Umbilical cord (tissue), 2 donors: ENCODE measurements around the gene ODAM. TPM values are rescaled to one million over a fixed set of nuclear protein-coding genes. Genes with fewer than 3 reads are reported as not detected.
A peak's percentile ranks its signal among the peaks of the same experiment; 100 is the strongest.
"Not testable (repeated sequence)": the region's sequence is repeated elsewhere in the genome, so short reads cannot be mapped to it uniquely, and the experiment has no call there.

ENCODE experiments used
- DNase-seq: peaks from one replicate; pipeline ENCODE4 v3.0.0-alpha.2; 2015; ENCODE audit warnings: low spot score
- total RNA-seq: library from RNA; depleted of rRNA; stranded (reverse); fragments of >200 nt; gene quantifications from one replicate; pipeline ENCODE4 v1.2.3, GENCODE V29; 2014; ENCODE audit warnings: low replicate concordance; ENCODE audit not compliant: insufficient read depth

Gene ODAM
- not detected for total RNA-seq

GRCh38 chr4:70195425-70195824, at the start of gene ODAM:
Gene ODAM (plus strand): TSS chr4:70195725. CDS start chr4:70196544, 819 bp downstream.
- DNase-seq: no peak

GRCh38 chr4:70151271-70151670, 44.3 kb upstream of the ODAM start:
- DNase-seq: no peak

- no peak for DNase-seq
Observed at GRCh38 chr4:70152088-70152487, 43.4 kb upstream of the ODAM start.

DNA sequence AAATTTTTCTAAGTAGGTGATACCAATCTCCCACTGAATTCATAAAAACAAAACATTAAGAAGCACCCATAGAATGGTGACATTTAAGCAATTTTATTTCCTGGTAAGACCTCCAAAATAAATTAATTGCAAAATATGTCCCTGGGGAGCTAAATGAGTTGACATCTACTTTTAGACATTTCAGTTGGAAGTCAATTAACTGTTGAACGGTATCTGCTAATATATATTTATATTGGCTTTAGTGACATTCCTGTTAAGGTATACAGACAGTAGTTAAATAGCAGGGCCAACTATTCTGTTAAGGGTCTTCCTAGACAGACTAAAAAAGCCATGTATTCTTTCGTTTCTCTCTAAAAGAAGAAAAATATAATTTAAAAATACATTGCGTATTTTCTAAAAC, 41.6 kb upstream of the ODAM start, which contains the start of gene PRR27:
Gene PRR27 (plus strand): TSS at position 301 of the 400 bp plus-strand sequence. CDS start 139 bp downstream, outside the sequence.
- DNase-seq: no peak

DNA sequence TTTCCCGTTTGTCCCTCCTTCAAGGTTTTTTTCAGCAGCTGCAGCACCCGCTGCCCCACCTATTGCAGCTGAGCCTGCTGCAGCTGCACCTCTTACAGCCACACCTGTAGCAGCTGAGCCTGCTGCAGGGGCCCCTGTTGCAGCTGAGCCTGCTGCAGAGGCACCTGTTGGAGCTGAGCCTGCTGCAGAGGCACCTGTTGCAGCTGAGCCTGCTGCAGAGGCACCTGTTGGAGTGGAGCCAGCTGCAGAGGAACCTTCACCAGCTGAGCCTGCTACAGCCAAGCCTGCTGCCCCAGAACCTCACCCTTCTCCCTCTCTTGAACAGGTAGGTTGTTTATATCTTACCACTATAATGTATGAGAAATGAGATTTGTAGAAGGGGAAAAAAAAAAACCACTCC, 36.9 kb upstream of the ODAM start:
- no peak for DNase-seq

- DNase-seq: no peak
Observed at GRCh38 chr4:70177090-70177489, 18.4 kb upstream of the ODAM start.

- DNase-seq: no peak
Observed at GRCh38 chr4:70178075-70178660, 17.4 kb upstream of the ODAM start.

DNA sequence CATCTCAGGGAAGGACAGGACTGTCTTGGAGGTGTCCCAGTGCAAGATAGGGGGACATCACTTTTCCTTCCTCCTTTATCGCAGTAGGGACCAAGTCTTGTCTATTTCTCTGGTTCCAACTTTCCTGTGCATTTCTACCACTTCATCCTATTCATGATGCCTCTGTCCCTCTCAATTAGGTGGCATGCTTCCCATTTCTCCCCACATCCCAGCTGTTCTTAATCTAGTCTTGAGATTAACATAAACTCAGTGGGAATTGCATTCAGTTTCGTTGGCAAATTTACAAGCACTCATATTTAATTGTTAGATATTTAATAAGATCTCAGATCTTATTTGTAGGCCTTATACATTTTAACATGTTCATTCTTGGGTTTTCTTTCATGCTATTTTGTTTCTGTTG, 15.7 kb upstream of the ODAM start:
- no peak for DNase-seq

- no peak for DNase-seq
Observed at GRCh38 chr4:70181864-70182263, 13.7 kb upstream of the ODAM start.

- DNase-seq: peak; percentile 95
Observed at GRCh38 chr4:70182517-70183167, 12.9 kb upstream of the ODAM start.

DNA sequence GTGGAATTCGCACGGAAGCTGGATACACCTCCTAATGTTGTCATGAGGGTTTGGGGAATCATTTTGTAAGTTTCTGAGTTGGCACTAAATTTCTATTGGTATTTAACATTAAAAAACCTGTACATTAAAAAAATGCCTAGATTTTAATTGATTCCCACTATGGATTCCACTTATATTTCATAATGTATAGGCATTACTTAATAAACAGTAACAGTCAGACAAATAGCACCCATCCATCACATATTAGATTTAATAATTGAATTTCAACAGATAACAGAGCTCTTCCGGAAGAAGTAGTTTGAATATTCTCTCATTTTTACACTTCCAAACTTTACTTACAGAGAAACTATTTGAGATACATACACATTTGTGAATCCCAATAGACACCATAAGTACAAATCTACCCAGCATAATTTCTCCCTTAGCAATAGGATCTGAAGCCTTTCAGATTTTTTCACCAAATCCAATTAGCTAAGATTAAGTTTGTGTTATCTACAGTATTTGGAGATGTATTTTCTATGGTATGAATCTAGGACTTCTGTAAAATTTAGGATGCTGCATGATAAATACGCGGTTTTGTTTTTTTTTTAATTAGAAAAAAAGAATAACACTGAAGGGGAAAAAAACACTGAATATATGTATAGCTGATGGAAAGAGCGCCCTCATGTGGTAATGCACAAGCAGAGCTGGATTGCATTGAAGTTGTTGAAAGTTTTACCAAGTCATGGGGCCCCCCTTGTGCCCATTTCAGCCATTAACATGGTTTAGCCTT, 12.2 kb upstream of the ODAM start:
- peak; percentile 55 for DNase-seq

GRCh38 chr4:70183940-70184246, 11.6 kb upstream of the ODAM start:
- DNase-seq: no peak

GRCh38 chr4:70187216-70187615, 8.3 kb upstream of the ODAM start:
- DNase-seq: peak; percentile 32

DNA sequence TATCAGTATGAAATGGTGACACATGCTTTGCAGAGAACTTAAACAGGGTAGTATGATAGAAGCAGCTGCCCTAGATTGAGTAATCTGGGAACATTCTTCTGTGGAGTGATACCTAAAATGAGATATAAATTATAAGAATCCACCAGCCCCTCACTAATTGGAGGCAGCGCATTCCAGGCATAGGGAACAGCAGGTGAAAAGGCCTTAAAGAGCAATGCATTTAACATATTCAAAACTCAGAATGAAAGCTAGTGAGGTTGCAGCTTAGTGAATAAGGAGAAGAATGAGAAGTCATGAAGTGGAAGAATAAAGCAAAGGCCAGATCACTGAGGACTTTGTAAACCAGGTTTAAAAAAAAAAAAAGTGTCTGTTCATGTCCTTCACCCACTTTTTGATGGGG, 4.9 kb upstream of the ODAM start:
- no peak for DNase-seq

- DNase-seq: no peak
Observed at GRCh38 chr4:70191647-70192046, 3.9 kb upstream of the ODAM start.

DNA sequence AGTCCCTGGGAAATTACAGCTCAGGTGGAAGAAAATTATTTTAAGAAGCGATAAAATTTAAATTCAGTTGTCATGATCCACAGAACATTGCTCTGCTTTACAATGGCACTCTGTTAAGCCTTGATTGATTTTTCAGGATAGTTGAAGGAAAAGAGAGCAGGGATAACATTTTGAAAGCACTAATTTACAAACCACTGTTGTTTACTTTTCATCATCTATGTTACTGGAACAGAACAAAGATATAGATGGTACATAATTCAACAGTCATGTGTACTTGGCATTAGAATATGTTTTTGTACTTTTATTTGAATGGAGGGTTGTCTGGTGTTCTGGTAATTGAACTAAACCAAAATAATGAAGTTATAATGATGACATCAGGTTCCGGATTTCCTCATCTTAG, 2.6 kb upstream of the ODAM start:
- DNase-seq: no peak

DNA sequence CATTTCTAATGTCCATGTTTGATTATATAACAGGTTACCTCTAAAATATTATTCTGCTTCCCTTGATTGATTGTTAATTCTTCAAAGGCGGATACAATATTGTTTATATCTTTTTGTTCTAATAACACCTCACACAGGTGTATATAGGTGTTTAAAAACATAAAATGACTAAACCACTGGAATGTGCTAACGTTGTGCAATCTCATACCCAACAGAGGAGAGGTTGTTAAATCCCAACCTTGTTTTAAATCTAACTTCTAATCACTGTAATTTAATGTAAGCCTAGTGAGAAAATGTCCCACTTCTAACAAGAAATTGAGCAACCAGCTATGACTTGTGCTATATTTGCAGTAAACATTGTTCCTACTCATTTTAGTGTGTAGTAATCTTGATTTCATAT, 1.3 kb downstream of the ODAM start:
- no peak for DNase-seq

GRCh38 chr4:70197842-70198241, 2.3 kb downstream of the ODAM start:
- DNase-seq: peak; percentile 86

DNA sequence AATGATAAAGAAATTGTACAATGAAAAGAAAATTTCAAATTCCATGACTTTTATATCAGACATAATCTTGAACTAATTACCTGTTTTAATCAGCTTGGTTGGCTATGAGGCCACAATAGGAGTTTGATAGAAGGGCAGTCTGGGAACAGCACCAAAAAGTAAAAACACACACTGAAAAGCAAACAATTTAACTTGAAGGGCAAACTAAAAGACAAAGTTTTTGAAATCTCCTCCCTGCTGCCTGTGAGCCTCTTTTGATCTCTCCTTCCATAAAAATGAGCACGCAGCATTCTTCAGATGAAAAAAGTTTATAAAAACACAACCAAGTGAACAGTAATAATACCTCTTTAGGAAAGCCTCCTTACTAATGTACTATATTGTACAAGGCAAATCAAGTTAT, 8.1 kb downstream of the ODAM start:
- no peak for DNase-seq

- not testable (repeated sequence) for DNase-seq
Observed at GRCh38 chr4:70212752-70213151, 17.2 kb downstream of the ODAM start.

GRCh38 chr4:70216109-70216508, 20.6 kb downstream of the ODAM start:
- DNase-seq: not testable (repeated sequence)

DNA sequence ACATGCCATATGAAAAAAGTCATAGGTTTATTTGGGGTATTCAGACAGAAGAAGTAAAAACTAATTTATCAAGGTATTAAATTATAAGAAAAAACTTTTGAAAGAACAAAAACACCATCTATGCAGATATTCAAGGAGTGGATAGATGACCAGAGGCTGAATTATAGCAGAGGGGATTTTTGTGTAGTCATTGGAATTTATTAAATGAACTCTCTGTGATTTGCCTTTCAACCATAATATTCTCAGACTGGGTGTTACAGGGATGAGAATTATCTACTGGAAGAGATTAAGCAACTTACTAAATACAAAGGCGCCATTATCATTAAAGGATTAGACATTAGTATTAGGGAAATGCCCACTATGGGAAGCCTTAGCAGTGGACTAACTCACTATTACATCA, 21.0 kb downstream of the ODAM start:
- not testable (repeated sequence) for DNase-seq

DNA sequence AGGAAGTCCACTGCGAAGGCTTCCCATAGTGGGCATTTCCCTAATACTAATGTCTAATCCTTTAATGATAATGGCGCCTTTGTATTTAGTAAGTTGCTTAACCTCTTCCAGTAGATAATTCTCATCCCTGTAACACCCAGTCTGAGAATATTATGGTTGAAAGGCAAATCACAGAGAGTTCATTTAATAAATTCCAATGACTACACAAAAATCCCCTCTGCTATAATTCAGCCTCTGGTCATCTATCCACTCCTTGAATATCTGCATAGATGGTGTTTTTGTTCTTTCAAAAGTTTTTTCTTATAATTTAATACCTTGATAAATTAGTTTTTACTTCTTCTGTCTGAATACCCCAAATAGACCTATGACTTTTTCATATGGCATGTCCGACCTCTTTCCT, 25.9 kb downstream of the ODAM start:
- DNase-seq: not testable (repeated sequence)
